GM12892 (cell line): ENCODE results near the gene KRTAP3-2.

ENCODE experiments used
- POLR2A ChIP-seq: IDR thresholded peaks from 2 replicates; pipeline ENCODE4 v1.6.1; 2011; ENCODE audit warnings: low read depth, low read length, control low read depth
- POLR2AphosphoS5 ChIP-seq: IDR thresholded peaks from 2 replicates; pipeline ENCODE4 v1.6.1; 2011; ENCODE audit warnings: low read depth, low read length, control low read depth
- TAF1 ChIP-seq: IDR thresholded peaks from 2 replicates; pipeline ENCODE4 v1.6.1; 2011; ENCODE audit warnings: low read depth, mild to moderate bottlenecking, control low read depth, low read length, borderline replicate concordance

DNA sequence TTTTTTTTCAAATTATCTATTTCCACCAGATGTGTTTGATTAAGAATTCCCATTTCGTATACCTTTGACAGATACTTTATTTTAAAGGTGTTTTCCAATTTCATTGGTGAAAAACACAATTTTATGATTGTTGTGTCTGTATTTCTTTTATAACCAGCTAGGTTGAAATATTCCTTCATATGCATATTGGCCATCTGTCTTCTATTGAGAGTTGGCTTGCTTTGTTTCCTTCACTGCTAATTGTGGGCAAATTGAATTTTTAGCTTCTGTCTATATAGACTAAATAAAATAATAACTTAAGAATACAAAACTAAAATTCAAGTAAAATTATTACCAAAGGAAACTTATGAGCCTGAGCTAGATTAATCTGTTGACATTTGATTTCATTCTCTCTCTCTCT is 4.6 kb downstream of the KRTAP3-2 start:
- no peak for TF ChIP-seq POLR2A
- TF ChIP-seq TAF1 = no peak
- no peak for TF ChIP-seq POLR2AphosphoS5
